ENCODE data around the gene RALBP1.

RALBP1 gene

DNA sequence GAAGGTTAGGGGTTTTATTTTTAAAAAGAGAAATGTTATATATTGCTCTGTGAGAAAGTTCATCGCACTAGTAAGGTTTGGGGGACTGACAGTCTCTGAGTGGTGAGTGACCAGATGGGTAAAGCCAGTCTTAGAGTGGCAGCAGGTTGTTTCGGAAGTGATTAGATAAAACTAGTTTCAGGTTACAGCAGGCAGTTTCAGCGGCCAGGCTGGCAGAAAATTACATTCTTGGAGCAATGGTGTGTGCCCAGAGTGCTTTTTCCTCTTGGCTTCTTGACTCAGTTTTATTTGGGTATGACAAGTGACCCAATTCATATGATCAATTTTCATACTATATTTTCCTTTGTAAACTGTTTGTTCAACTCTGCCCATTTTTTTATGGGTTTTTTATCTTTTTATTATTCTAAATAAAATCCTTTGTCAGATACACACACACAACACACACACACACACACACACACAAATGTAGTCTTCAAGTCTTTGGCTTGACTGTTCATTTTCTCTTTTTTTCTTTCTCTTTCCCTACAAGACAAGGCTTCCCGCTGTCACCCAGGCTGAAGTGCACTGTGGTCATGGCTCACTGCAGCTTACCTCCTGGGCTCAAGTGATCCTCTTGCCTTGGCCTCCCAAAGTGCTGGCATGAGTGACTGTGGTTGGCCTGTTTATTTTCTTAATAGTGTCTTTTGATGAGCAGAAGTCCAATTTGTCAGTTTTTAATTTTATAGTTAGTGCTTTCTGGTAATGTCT is 30.9 kb downstream of the RALBP1 start (continued):
- TF ChIP-seq, protein P1, sequence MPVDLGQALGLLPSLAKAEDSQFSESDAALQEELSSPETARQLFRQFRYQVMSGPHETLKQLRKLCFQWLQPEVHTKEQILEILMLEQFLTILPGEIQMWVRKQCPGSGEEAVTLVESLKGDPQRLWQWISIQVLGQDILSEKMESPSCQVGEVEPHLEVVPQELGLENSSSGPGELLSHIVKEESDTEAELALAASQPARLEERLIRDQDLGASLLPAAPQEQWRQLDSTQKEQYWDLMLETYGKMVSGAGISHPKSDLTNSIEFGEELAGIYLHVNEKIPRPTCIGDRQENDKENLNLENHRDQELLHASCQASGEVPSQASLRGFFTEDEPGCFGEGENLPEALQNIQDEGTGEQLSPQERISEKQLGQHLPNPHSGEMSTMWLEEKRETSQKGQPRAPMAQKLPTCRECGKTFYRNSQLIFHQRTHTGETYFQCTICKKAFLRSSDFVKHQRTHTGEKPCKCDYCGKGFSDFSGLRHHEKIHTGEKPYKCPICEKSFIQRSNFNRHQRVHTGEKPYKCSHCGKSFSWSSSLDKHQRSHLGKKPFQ (tag by site-specific recombination; IDR thresholded peaks at IDR 0.05): 0 out of 2 replicates have a peak, but pooled peaks have one; percentile 55
- TF ChIP-seq PRDM1 (tag by site-specific recombination; IDR thresholded peaks at IDR 0.05) (no peak), ZNF785 (tag by site-specific recombination; IDR thresholded peaks at IDR 0.05) (no peak), MZF1 (tag by site-specific recombination; IDR thresholded peaks at IDR 0.05; ENCODE audit: borderline replicate concordance) (no peak), SALL2 (tag by site-specific recombination; IDR thresholded peaks at IDR 0.05; ENCODE audit: borderline replicate concordance) (no peak), BCL11B (tag by site-specific recombination; IDR thresholded peaks at IDR 0.05; ENCODE audit: low read depth) (no peak; the same call in 1 of the 2 replicates), ZNF747 (tag by site-specific recombination; IDR thresholded peaks at IDR 0.05) (no peak), ZNF23 (tag by site-specific recombination; IDR thresholded peaks at IDR 0.05; ENCODE audit: borderline replicate concordance) (no peak), MYNN (tag by site-specific recombination; IDR thresholded peaks at IDR 0.05; ENCODE audit: borderline replicate concordance) (no peak), ZNF560 (tag by site-specific recombination; IDR thresholded peaks at IDR 0.05; ENCODE audit: borderline replicate concordance) (no peak), ZNF404 (tag by site-specific recombination; IDR thresholded peaks at IDR 0.05) (no peak), ZBTB1 (tag by site-specific recombination; IDR thresholded peaks at IDR 0.05) (no peak), HOXA7 (CRISPR knock-in tag; IDR thresholded peaks at IDR 0.05; ENCODE audit: borderline replicate concordance) (no peak), ZFP41 (tag by site-specific recombination; IDR thresholded peaks at IDR 0.05; ENCODE audit: borderline replicate concordance) (no peak), ZNF350 (tag by site-specific recombination; IDR thresholded peaks at IDR 0.05) (no peak), ZIC2 (tag by site-specific recombination; IDR thresholded peaks at IDR 0.05) (peak; percentile 86), ZNF626 (tag by site-specific recombination; IDR thresholded peaks at IDR 0.05) (no peak), ZNF266 (tag by site-specific recombination; IDR thresholded peaks at IDR 0.05; ENCODE audit: low read depth) (no peak), GLIS1 (tag by site-specific recombination; IDR thresholded peaks at IDR 0.05) (peak; percentile 100), ZXDB (tag by site-specific recombination; IDR thresholded peaks at IDR 0.05) (peak; percentile 75), ZNF658 (tag by site-specific recombination; IDR thresholded peaks at IDR 0.05) (no peak), ZNF391 (tag by site-specific recombination; IDR thresholded peaks at IDR 0.05; ENCODE audit: borderline replicate concordance, low read depth) (no peak), KLF7 (tag by site-specific recombination; IDR thresholded peaks at IDR 0.05; ENCODE audit: borderline replicate concordance) (no peak), GLI4 (tag by site-specific recombination; IDR thresholded peaks at IDR 0.05) (no peak)
- TF ChIP-seq, protein P2, sequence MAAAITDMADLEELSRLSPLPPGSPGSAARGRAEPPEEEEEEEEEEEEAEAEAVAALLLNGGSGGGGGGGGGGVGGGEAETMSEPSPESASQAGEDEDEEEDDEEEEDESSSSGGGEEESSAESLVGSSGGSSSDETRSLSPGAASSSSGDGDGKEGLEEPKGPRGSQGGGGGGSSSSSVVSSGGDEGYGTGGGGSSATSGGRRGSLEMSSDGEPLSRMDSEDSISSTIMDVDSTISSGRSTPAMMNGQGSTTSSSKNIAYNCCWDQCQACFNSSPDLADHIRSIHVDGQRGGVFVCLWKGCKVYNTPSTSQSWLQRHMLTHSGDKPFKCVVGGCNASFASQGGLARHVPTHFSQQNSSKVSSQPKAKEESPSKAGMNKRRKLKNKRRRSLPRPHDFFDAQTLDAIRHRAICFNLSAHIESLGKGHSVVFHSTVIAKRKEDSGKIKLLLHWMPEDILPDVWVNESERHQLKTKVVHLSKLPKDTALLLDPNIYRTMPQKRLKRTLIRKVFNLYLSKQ (tag by site-specific recombination; IDR thresholded peaks at IDR 0.05; ENCODE audit: borderline replicate concordance): no peak
- TF ChIP-seq, protein P3, sequence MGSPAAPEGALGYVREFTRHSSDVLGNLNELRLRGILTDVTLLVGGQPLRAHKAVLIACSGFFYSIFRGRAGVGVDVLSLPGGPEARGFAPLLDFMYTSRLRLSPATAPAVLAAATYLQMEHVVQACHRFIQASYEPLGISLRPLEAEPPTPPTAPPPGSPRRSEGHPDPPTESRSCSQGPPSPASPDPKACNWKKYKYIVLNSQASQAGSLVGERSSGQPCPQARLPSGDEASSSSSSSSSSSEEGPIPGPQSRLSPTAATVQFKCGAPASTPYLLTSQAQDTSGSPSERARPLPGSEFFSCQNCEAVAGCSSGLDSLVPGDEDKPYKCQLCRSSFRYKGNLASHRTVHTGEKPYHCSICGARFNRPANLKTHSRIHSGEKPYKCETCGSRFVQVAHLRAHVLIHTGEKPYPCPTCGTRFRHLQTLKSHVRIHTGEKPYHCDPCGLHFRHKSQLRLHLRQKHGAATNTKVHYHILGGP (tag by site-specific recombination; IDR thresholded peaks at IDR 0.05): no peak
- TF ChIP-seq, protein P4, sequence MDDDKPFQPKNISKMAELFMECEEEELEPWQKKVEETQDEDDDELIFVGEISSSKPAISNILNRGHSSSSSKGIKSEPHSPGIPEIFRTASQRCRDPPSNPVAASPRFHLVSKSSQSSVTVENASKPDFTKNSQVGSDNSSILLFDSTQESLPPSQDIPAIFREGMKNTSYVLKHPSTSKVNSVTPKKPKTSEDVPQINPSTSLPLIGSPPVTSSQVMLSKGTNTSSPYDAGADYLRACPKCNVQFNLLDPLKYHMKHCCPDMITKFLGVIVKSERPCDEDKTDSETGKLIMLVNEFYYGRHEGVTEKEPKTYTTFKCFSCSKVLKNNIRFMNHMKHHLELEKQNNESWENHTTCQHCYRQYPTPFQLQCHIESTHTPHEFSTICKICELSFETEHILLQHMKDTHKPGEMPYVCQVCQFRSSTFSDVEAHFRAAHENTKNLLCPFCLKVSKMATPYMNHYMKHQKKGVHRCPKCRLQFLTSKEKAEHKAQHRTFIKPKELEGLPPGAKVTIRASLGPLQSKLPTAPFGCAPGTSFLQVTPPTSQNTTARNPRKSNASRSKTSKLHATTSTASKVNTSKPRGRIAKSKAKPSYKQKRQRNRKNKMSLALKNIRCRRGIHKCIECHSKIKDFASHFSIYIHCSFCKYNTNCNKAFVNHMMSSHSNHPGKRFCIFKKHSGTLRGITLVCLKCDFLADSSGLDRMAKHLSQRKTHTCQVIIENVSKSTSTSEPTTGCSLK (tag by site-specific recombination; IDR thresholded peaks at IDR 0.05): no peak
- TF ChIP-seq, protein P5, sequence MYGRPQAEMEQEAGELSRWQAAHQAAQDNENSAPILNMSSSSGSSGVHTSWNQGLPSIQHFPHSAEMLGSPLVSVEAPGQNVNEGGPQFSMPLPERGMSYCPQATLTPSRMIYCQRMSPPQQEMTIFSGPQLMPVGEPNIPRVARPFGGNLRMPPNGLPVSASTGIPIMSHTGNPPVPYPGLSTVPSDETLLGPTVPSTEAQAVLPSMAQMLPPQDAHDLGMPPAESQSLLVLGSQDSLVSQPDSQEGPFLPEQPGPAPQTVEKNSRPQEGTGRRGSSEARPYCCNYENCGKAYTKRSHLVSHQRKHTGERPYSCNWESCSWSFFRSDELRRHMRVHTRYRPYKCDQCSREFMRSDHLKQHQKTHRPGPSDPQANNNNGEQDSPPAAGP (tag by site-specific recombination; IDR thresholded peaks at IDR 0.05): no peak
- TF ChIP-seq, protein P6, sequence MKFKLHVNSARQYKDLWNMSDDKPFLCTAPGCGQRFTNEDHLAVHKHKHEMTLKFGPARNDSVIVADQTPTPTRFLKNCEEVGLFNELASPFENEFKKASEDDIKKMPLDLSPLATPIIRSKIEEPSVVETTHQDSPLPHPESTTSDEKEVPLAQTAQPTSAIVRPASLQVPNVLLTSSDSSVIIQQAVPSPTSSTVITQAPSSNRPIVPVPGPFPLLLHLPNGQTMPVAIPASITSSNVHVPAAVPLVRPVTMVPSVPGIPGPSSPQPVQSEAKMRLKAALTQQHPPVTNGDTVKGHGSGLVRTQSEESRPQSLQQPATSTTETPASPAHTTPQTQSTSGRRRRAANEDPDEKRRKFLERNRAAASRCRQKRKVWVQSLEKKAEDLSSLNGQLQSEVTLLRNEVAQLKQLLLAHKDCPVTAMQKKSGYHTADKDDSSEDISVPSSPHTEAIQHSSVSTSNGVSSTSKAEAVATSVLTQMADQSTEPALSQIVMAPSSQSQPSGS (tag by site-specific recombination; IDR thresholded peaks at IDR 0.05; ENCODE audit: low read depth): no peak

Measured in HEK293 (cell line).